ENCODE measurements around the gene TFDP1.
"Not testable (repeated sequence)": the region's sequence is repeated elsewhere in the genome, so short reads cannot be mapped to it uniquely, and the experiment has no call there.

Gene TFDP1

GRCh38 chr13:113621046-113621445 is 36.5 kb downstream of the TFDP1 start:
- no peak for DNase-seq

- not testable (repeated sequence) for DNase-seq
Measured at GRCh38 chr13:113621498-113621897, 36.9 kb downstream of the TFDP1 start.

GRCh38 chr13:113621986-113622550 is 37.5 kb downstream of the TFDP1 start:
- DNase-seq, result not testable (repeated sequence)

GRCh38 chr13:113622791-113623490 is 38.4 kb downstream of the TFDP1 start:
- DNase-seq, result no peak

GRCh38 chr13:113623491-113624234 is 39.1 kb downstream of the TFDP1 start:
- no peak for DNase-seq

- DNase-seq, result no peak
Measured at GRCh38 chr13:113624235-113624587, 39.7 kb downstream of the TFDP1 start.

GRCh38 chr13:113624640-113625304 is 40.2 kb downstream of the TFDP1 start:
- not testable (repeated sequence) for DNase-seq

- no peak for DNase-seq
Measured at GRCh38 chr13:113625965-113626721, 41.6 kb downstream of the TFDP1 start.

GRCh38 chr13:113627136-113627535 is 42.6 kb downstream of the TFDP1 start:
- DNase-seq, result no peak

GRCh38 chr13:113628291-113629270 is 44.0 kb downstream of the TFDP1 start:
- no peak for DNase-seq

- DNase-seq, result no peak
Measured at GRCh38 chr13:113629866-113630265, 45.3 kb downstream of the TFDP1 start.

GRCh38 chr13:113630296-113630695 is 45.7 kb downstream of the TFDP1 start:
- no peak for DNase-seq

- no peak for DNase-seq
Measured at GRCh38 chr13:113630804-113631203, 46.3 kb downstream of the TFDP1 start.

- no peak for DNase-seq
Measured at GRCh38 chr13:113631341-113632095, 47.0 kb downstream of the TFDP1 start.

- no peak for DNase-seq
Measured at GRCh38 chr13:113632706-113633484, 48.3 kb downstream of the TFDP1 start.

- DNase-seq, result no peak
Measured at GRCh38 chr13:113633485-113633873, 48.9 kb downstream of the TFDP1 start.

GRCh38 chr13:113634279-113635047 is 49.9 kb downstream of the TFDP1 start:
- DNase-seq, result no peak

GRCh38 chr13:113635048-113635420 is 50.5 kb downstream of the TFDP1 start:
- DNase-seq, result no peak

- DNase-seq, result no peak
Measured at GRCh38 chr13:113635709-113636108, 51.2 kb downstream of the TFDP1 start.

Measured in NCI-H2029 (cell line).